GM12891 (cell line): Measurements from ENCODE around the gene PDE10A.

Experiments used
- POLR2A ChIP-seq: IDR thresholded peaks from 2 replicates; pipeline ENCODE4 v1.6.1; 2011; ENCODE audit warnings: low read depth, low read length, control low read depth
- POLR2AphosphoS5 ChIP-seq: IDR thresholded peaks from 2 replicates; pipeline ENCODE4 v1.6.1; 2011; ENCODE audit warnings: low read depth, low read length, control low read depth
- POU2F2 ChIP-seq: IDR thresholded peaks from 2 replicates; pipeline ENCODE4 v1.6.1; 2011; ENCODE audit warnings: low read depth, mild to moderate bottlenecking, control low read depth, low read length, moderate library complexity
- TAF1 ChIP-seq: IDR thresholded peaks from 2 replicates; pipeline ENCODE4 v1.6.1; 2011; ENCODE audit warnings: low read depth, low read length, control low read depth

DNA sequence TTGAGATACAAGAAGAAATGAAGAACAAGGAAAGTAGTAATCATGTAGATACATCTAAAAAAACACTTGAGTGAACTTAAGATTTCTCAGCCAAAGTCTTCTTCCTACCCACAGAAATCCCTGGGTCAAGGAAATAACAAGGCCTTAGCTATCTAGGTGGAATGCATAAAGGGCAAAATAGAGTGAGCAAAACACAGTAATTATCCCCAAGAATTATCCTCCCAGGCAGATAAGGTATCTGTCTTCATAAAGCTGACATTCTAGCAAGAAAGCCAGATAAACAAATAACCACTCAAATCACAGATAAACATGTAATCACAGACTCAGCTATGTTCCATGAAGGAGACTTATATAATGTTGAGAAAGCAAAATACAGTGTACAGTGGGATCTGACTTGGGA is 216.7 kb downstream of the PDE10A start:
- TF ChIP-seq POLR2A (no peak), POLR2AphosphoS5 (no peak), TAF1 (no peak), POU2F2 (no peak)
